GM23248 (cell line): ENCODE results near the gene C1orf116. TPM values are rescaled to one million over a fixed set of nuclear protein-coding genes. Genes with fewer than 3 reads are reported as not detected.

Experiments
- DNase-seq: peaks from one replicate; pipeline ENCODE4 v3.0.0-alpha.2; 2015
- H2AFZ ChIP-seq: fragments of 200-600 bp; sonication (generic); 2 replicates; pipeline ENCODE4 v1.6.1; 2016; ENCODE audit warnings: antibody characterized with exemption
- H3F3A ChIP-seq: fragments of 200-600 bp; sonication (generic); 2 replicates; pipeline ENCODE4 v1.6.1; 2016; ENCODE audit warnings: mild to moderate bottlenecking, antibody characterized with exemption, mixed run types; ENCODE audit not compliant: insufficient read depth
- H3K27ac ChIP-seq: fragments of 200-600 bp; sonication (generic); 2 replicates; pipeline ENCODE4 v1.5.1; 2016; ENCODE audit warnings: mild to moderate bottlenecking
- H3K27me3 ChIP-seq: fragments of 200-600 bp; sonication (generic); replicated peaks from 2 replicates; pipeline ENCODE4 v1.6.1; 2016; ENCODE audit warnings: mild to moderate bottlenecking; ENCODE audit not compliant: insufficient read depth
- H3K36me3 ChIP-seq: fragments of 200-600 bp; sonication (generic); 2 replicates; pipeline ENCODE4 v1.6.1; 2016; ENCODE audit warnings: low read depth, mild to moderate bottlenecking
- H3K4me1 ChIP-seq: fragments of 200-600 bp; sonication (generic); 2 replicates; pipeline ENCODE4 v1.6.1; 2016; ENCODE audit warnings: mild to moderate bottlenecking; ENCODE audit not compliant: insufficient read depth
- H3K4me2 ChIP-seq: fragments of 200-600 bp; sonication (generic); one replicate; pipeline ENCODE4 v1.6.1; 2016; ENCODE audit warnings: mild to moderate bottlenecking; ENCODE audit not compliant: unreplicated experiment
- H3K4me3 ChIP-seq: fragments of 200-600 bp; sonication (generic); 2 replicates; pipeline ENCODE4 v1.5.1; 2016; ENCODE audit warnings: mild to moderate bottlenecking
- H3K79me2 ChIP-seq: fragments of 200-600 bp; sonication (generic); 2 replicates; pipeline ENCODE4 v1.6.1; 2016; ENCODE audit warnings: mild to moderate bottlenecking; ENCODE audit not compliant: insufficient read depth
- H3K9ac ChIP-seq: fragments of 200-600 bp; sonication (generic); 2 replicates; pipeline ENCODE4 v1.6.1; 2016; ENCODE audit warnings: mild to moderate bottlenecking
- H3K9me2 ChIP-seq: fragments of 200-600 bp; sonication (generic); 2 replicates; pipeline ENCODE4 v1.6.1; 2016; ENCODE audit warnings: mixed run types, mild to moderate bottlenecking, moderate library complexity; ENCODE audit not compliant: insufficient read depth
- H3K9me3 ChIP-seq: fragments of 200-600 bp; sonication (generic); one replicate; pipeline ENCODE4 v1.6.1; 2017; ENCODE audit warnings: low read depth
- H4K20me1 ChIP-seq: fragments of 200-600 bp; sonication (generic); 2 replicates; pipeline ENCODE4 v1.6.0; 2016; ENCODE audit not compliant: insufficient read depth
- EZH2 ChIP-seq: fragments of 200-600 bp; sonication (generic); IDR thresholded peaks from 2 replicates; pipeline ENCODE4 v1.6.1; 2018; ENCODE audit warnings: antibody characterized with exemption, mild to moderate bottlenecking; ENCODE audit not compliant: insufficient read depth, poor library complexity, severe bottlenecking
- EZH2phosphoT487 ChIP-seq: fragments of 200-600 bp; sonication (generic); IDR thresholded peaks from 2 replicates; pipeline ENCODE4 v1.6.1; 2018; ENCODE audit warnings: antibody characterized with exemption, moderate library complexity, mild to moderate bottlenecking, low read depth; ENCODE audit not compliant: insufficient read depth
- WGBS, 2 experiments: methylation state at CpG; one replicate each; pipeline ENCODE4 v1.1.6; 2015 to 2017; ENCODE audit warnings: low lambda C conversion rate in 2 of 2, low coverage in 1 of 2; ENCODE audit errors: missing lambda C conversion rate in 2 of 2; 5-methylcytosine and 5-hydroxymethylcytosine counted together
- in situ Hi-C: fragments of 300-500 bp; cut with MboI; formaldehyde crosslinking; loops from 2 replicates; pipeline ENCODE4 v1.15.0; 2020
- polyA plus RNA-seq: library from polyadenylated mRNA; unstranded; fragments of >200 nt; fragmentation: Nextera tagmentation; extraction: Ambion mirVana; gene quantifications from 2 replicates; pipeline ENCODE4 v1.2.1, GENCODE V29; 2016
- total RNA-seq: library from RNA; depleted of rRNA; stranded (reverse); fragments of >200 nt; shearing (Covaris generic); gene quantifications from 2 replicates; pipeline ENCODE4 v1.2.3, GENCODE V29; 2014

The C1orf116 gene
- total and polyA plus RNA-seq, 2 experiments from 2014 or later: not detected

DNA sequence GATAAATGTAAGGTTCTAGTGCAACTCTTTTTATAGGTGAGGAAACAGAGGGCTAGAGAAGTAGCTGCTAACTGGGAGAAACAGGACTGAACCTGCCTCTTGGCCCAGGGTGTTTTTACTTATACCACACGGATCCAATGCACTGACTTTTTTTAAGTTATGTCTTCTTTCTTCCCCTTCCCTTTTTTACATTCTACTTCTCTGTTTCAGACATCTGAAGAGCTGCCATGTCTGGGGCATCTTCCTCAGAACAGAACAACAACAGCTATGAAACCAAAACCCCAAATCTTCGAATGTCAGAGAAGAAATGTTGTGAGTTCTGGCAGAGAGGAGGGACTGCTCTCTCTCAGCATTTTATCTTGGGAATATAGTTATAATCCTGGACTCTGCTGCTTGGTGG lies 21.9 kb upstream of the C1orf116 start:
- in situ Hi-C loops: no loop called here

GRCh38 chr1:207052911-207053769 lies 20.6 kb upstream of the C1orf116 start, which contains the start of gene PFKFB2:
PFKFB2 (plus strand) TSS chr1:207053275; CDS start chr1:207054718, 1,443 bp downstream.
- H3F3A ChIP-seq: peaks cover 24% of the 10 kb centered on the region
- peak within 1 kb of the TSS; percentile 96 for H2AFZ ChIP-seq
- peaks cover 18% of the 10 kb centered on the region for H3K4me1 ChIP-seq
- H3K36me3 ChIP-seq: peaks cover 12% of the 10 kb centered on the region
- peak within 1 kb of the TSS; percentile 98 for H3K4me3 ChIP-seq
- H3K9me3 ChIP-seq: no peaks in the 10 kb centered on the region
- H3K4me2 ChIP-seq: peak within 1 kb of the TSS; percentile 86
- WGBS, 2 experiments: 4% methylated on average over 56 of the region's 56 CpGs
- H3K27me3 ChIP-seq: no peaks in the 10 kb centered on the region
- peak within 1 kb of the TSS; percentile 94 for H3K27ac ChIP-seq
- no peaks in the 10 kb centered on the region; the same call in 1 of the 2 replicates for H4K20me1 ChIP-seq
- in situ Hi-C loops: no loop called here
- H3K9ac ChIP-seq: peak within 1 kb of the TSS; percentile 93
- H3K9me2 ChIP-seq: no peaks in the 10 kb centered on the region
- DNase-seq: peak; percentile 97
- no peak for TF ChIP-seq EZH2phosphoT487
- no peak for TF ChIP-seq EZH2
- peaks cover 25% of the 10 kb centered on the region for H3K79me2 ChIP-seq

More for the DNA sequence above, 21.9 kb upstream of the C1orf116 start:
- TF ChIP-seq EZH2 (no peak), EZH2phosphoT487 (no peak)
- Histone ChIP-seq H3K9me2 (no peaks in the 10 kb centered on the region), H3K4me2 (no peak overlapping the region), H3F3A (peaks cover 24% of the 10 kb centered on the region), H3K4me3 (no peak overlapping the region), H4K20me1 (no peaks in the 10 kb centered on the region), H3K36me3 (no peaks in the 10 kb centered on the region), H2AFZ (no peak overlapping the region), H3K27ac (no peak overlapping the region), H3K9me3 (no peaks in the 10 kb centered on the region), H3K4me1 (peaks cover 13% of the 10 kb centered on the region), H3K9ac (no peak overlapping the region), H3K79me2 (peaks cover 12% of the 10 kb centered on the region), H3K27me3 (no peaks in the 10 kb centered on the region)
- WGBS, 2 experiments: 24 to 37% methylated on average over 2 of the region's 2 CpGs
- DNase-seq: no peak

DNA sequence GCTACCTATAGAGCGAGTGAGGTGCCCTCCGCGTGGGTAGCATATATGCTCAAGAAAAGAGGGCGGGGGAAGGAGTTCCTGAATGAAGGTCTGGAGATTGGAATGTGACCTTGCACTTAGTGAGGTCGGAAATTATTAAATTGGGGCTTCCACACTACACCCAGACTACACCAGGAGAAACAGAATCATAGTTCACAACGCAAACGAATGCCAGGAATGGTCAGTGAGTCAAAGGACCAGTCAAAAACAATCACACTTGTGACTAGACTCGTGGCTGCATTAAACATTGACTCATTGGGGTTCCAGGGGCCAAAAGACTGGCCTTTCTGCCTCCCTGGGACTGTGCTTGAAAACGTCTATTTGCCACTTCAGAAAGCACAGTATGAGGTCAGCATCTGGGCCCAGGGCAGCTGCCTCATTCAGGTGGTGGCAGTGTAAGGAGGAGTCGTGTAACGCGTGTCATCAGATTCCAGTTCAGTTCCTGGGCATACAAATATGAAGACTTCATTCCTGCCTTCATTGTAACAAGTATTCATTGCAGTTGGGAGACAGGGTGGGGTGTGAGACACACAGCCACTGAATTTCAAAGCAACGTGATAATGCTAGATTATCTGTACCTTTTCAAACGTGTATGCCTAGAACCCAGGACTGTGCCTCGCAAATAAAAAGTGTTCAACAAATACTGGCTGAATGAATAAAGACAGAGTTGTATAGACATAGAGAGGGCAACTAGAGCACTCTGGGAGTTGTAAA lies 18.8 kb upstream of the C1orf116 start, which contains the start of gene YOD1:
Gene YOD1, minus strand, starts transcription at position 18 of the 753 bp plus-strand sequence. CDS start 178 bp downstream, outside the sequence.
- H3K9me2 ChIP-seq: no peaks in the 10 kb centered on the region
- DNase-seq: peak; percentile 90
- in situ Hi-C loops: no loop called here
- H3K36me3 ChIP-seq: peaks cover 24% of the 10 kb centered on the region
- H3K79me2 ChIP-seq: peaks cover 43% of the 10 kb centered on the region
- peaks cover 33% of the 10 kb centered on the region for H3K4me1 ChIP-seq
- H3K9me3 ChIP-seq: no peaks in the 10 kb centered on the region
- H3K27me3 ChIP-seq: no peaks in the 10 kb centered on the region
- H4K20me1 ChIP-seq: no peaks in the 10 kb centered on the region; the same call in 1 of the 2 replicates
- TF ChIP-seq EZH2: no peak
- no peak for TF ChIP-seq EZH2phosphoT487
- WGBS, 2 experiments: 24% methylated on average over 15 of the region's 15 CpGs
- H3K4me3 ChIP-seq: peak within 1 kb of the TSS; percentile 98
- peaks cover 24% of the 10 kb centered on the region for H3F3A ChIP-seq
- peak within 1 kb of the TSS; percentile 93 for H3K9ac ChIP-seq
- peak within 1 kb of the TSS; percentile 86 for H3K4me2 ChIP-seq
- H3K27ac ChIP-seq: peak within 1 kb of the TSS; percentile 94
- peak within 1 kb of the TSS; percentile 96 for H2AFZ ChIP-seq

DNA sequence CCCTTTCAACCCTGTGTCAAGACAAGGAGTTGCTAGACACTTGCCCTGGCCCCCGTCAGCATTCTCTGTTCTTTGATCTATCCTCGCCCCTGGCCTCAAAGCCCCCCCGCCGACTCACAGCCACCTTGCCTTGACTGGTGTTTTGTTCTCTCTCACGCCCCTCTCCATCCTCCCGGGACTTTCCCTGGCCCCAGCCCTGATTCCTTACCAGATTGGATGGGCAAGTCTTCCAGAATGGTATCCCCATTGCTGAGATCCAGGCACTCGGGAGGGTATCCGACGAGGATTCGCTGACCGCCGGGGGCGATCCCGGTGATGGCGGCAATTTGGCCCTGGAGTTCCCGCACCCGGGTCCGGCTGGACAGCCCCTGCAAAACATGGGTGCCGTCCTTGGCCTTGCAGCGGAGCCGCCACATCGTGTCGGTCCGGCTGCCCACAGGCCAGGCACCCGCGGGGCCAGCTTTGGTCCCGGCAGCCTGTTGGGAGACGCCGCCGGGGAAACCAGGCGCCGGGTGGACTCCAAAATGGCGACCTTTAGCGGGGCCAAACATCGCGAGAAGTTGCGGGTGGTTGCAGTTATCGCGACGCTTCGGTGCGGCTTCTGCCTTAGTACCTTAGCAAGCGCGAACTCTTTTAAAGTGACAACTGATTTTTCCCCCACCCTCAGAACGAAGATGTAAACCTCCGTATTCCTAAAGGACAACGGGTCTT lies 18.1 kb upstream of the C1orf116 start:
- peaks cover 50% of the 10 kb centered on the region for H3K79me2 ChIP-seq
- peak overlapping the region; percentile 94 for H3K27ac ChIP-seq
- no peaks in the 10 kb centered on the region for H3K27me3 ChIP-seq
- no peaks in the 10 kb centered on the region for H3K9me2 ChIP-seq
- in situ Hi-C loops: no loop called here
- peaks cover 28% of the 10 kb centered on the region for H3K36me3 ChIP-seq
- no peaks in the 10 kb centered on the region; the same call in 1 of the 2 replicates for H4K20me1 ChIP-seq
- WGBS, 2 experiments: 0 to 2% methylated on average over 47 of the region's 47 CpGs
- peak overlapping the region; percentile 96 for H2AFZ ChIP-seq
- peaks cover 40% of the 10 kb centered on the region for H3K4me1 ChIP-seq
- H3K4me3 ChIP-seq: peak overlapping the region; percentile 98
- H3K4me2 ChIP-seq: peak overlapping the region; percentile 86
- no peak for TF ChIP-seq EZH2
- TF ChIP-seq EZH2phosphoT487: no peak
- DNase-seq: peak; percentile 97
- peaks cover 24% of the 10 kb centered on the region for H3F3A ChIP-seq
- peak overlapping the region; percentile 93 for H3K9ac ChIP-seq
- no peaks in the 10 kb centered on the region for H3K9me3 ChIP-seq
